Trophoblast cell (in vitro differentiated cells and primary cell): ENCODE results near the gene GGT7.
A peak's percentile ranks its signal among the peaks of the same experiment; 100 is the strongest.

Source experiments
- DNase-seq, 2 donors: peaks; one replicate each; pipeline ENCODE4 v3.0.0-alpha.2; 2016
- H2AFZ ChIP-seq: 2 replicates; pipeline ENCODE4 v1.6.1; 2013; ENCODE audit warnings: low read length, moderate library complexity, mild to moderate bottlenecking; ENCODE audit not compliant: insufficient read depth, poor library complexity
- H2AK5ac ChIP-seq: 2 replicates; pipeline ENCODE4 v1.6.1; 2013; ENCODE audit warnings: mild to moderate bottlenecking, low read length
- H2BK120ac ChIP-seq: 2 replicates; pipeline ENCODE4 v1.6.1; 2013; ENCODE audit warnings: low read length, mild to moderate bottlenecking, moderate library complexity; ENCODE audit not compliant: insufficient read depth, poor library complexity
- H2BK12ac ChIP-seq: 2 replicates; pipeline ENCODE4 v1.6.1; 2013; ENCODE audit warnings: mild to moderate bottlenecking, low read length, moderate library complexity
- H2BK5ac ChIP-seq: 2 replicates; pipeline ENCODE4 v1.6.1; 2013; ENCODE audit warnings: low read length, low read depth, moderate library complexity, mild to moderate bottlenecking; ENCODE audit not compliant: poor library complexity
- H3K14ac ChIP-seq: 2 replicates; pipeline ENCODE4 v1.6.1; 2013; ENCODE audit warnings: mild to moderate bottlenecking, low read length
- H3K18ac ChIP-seq: 2 replicates; pipeline ENCODE4 v1.6.1; 2013; ENCODE audit warnings: mild to moderate bottlenecking, low read length
- H3K23ac ChIP-seq: 2 replicates; pipeline ENCODE4 v1.6.1; 2013; ENCODE audit warnings: low read length
- H3K27ac ChIP-seq: 2 replicates; pipeline ENCODE4 v1.5.1; 2013; ENCODE audit warnings: low read depth, mild to moderate bottlenecking, inconsistent platforms, low read length, moderate library complexity
- H3K27me3 ChIP-seq: 2 replicates; pipeline ENCODE4 v1.6.1; 2013; ENCODE audit warnings: inconsistent platforms, mild to moderate bottlenecking, low read length, moderate library complexity; ENCODE audit not compliant: insufficient read depth
- H3K36me3 ChIP-seq, 2 experiments: 1 replicate in 1 of 2; 2 replicates in 1 of 2; pipeline ENCODE4 v1.6.1; 2013; ENCODE audit warnings: low read length in 2 of 2, mild to moderate bottlenecking in 2 of 2, moderate library complexity in 1 of 2; ENCODE audit not compliant: insufficient read depth in 2 of 2, control insufficient read depth in 1 of 2
- H3K4ac ChIP-seq: 2 replicates; pipeline ENCODE4 v1.6.1; 2013; ENCODE audit warnings: low read depth, mild to moderate bottlenecking, low read length, moderate library complexity
- H3K4me1 ChIP-seq, 2 experiments: 1 replicate in 1 of 2; 2 replicates in 1 of 2; pipeline ENCODE4 v1.6.1; 2013; ENCODE audit warnings: low read length in 2 of 2, mild to moderate bottlenecking in 2 of 2, moderate library complexity in 1 of 2; ENCODE audit not compliant: insufficient read depth in 2 of 2, control insufficient read depth in 1 of 2
- H3K4me2 ChIP-seq: 2 replicates; pipeline ENCODE4 v1.6.1; 2013; ENCODE audit warnings: inconsistent platforms, mild to moderate bottlenecking, low read length, moderate library complexity
- H3K4me3 ChIP-seq: 2 replicates; pipeline ENCODE4 v1.5.1; 2013; ENCODE audit warnings: mild to moderate bottlenecking, low read depth, low read length, inconsistent platforms
- H3K79me1 ChIP-seq: one replicate; pipeline ENCODE4 v1.6.1; 2013; ENCODE audit warnings: low read length
- H3K79me2 ChIP-seq: 2 replicates; pipeline ENCODE4 v1.6.1; 2013; ENCODE audit warnings: low read length, mild to moderate bottlenecking; ENCODE audit not compliant: control insufficient read depth, insufficient read depth, poor library complexity
- H3K9ac ChIP-seq: 2 replicates; pipeline ENCODE4 v1.6.1; 2013; ENCODE audit warnings: mild to moderate bottlenecking, low read length
- H3K9me3 ChIP-seq: 2 replicates; pipeline ENCODE4 v1.6.1; 2013; ENCODE audit warnings: low read depth, mild to moderate bottlenecking, control low read depth, inconsistent platforms, low read length; ENCODE audit not compliant: insufficient read depth
- H4K12ac ChIP-seq: 2 replicates; pipeline ENCODE4 v1.6.1; 2013; ENCODE audit warnings: low read depth, mild to moderate bottlenecking, low read length, moderate library complexity
- H4K8ac ChIP-seq: 2 replicates; pipeline ENCODE4 v1.6.1; 2013; ENCODE audit warnings: low read depth, mild to moderate bottlenecking, low read length, moderate library complexity
- H4K91ac ChIP-seq: one replicate; pipeline ENCODE4 v1.6.1; 2013; ENCODE audit warnings: low read depth, mild to moderate bottlenecking, low read length, moderate library complexity
- WGBS: extraction: QIAGEN DNeasy Blood & Tissue Kit; methylation state at CpG from one replicate; pipeline ENCODE4 v1.1.7; 2013; ENCODE audit warnings: missing lambda C conversion rate; ENCODE audit not compliant: insufficient read length, insufficient coverage; ENCODE audit errors: extremely low coverage; 5-methylcytosine and 5-hydroxymethylcytosine counted together

The GGT7 gene

GRCh38 chr20:34894723-34895122 is 22.1 kb upstream of the GGT7 start:
- H3K27me3 ChIP-seq = no peaks in the 10 kb centered on the region
- H3K79me1 ChIP-seq = no peaks in the 10 kb centered on the region
- H4K91ac ChIP-seq = no peak overlapping the region
- peaks cover 0 to 2% of the 10 kb centered on the region in 2 experiments for H3K4me1 ChIP-seq
- H3K18ac ChIP-seq = no peak overlapping the region
- H4K8ac ChIP-seq = no peak overlapping the region
- no CpG with 5 or more reads among the region's 1 CpG for WGBS
- H3K4me2 ChIP-seq = no peak overlapping the region
- H2AK5ac ChIP-seq = no peak overlapping the region
- H3K79me2 ChIP-seq = no peaks in the 10 kb centered on the region
- no peak overlapping the region for H3K4ac ChIP-seq
- H3K27ac ChIP-seq = no peak overlapping the region
- no peak overlapping the region for H2BK12ac ChIP-seq
- no peak overlapping the region for H3K4me3 ChIP-seq
- no peak overlapping the region for H2BK120ac ChIP-seq
- no peak overlapping the region for H2AFZ ChIP-seq
- no peak overlapping the region for H4K12ac ChIP-seq
- no peak for DNase-seq
- peaks cover 0 to 2% of the 10 kb centered on the region in 2 experiments for H3K36me3 ChIP-seq
- H3K14ac ChIP-seq = no peak overlapping the region
- no peak overlapping the region for H3K9ac ChIP-seq
- H2BK5ac ChIP-seq = no peak overlapping the region
- H3K23ac ChIP-seq = no peak overlapping the region
- H3K9me3 ChIP-seq = no peaks in the 10 kb centered on the region

GRCh38 chr20:34892671-34893070 is 20.0 kb upstream of the GGT7 start:
- H2BK12ac ChIP-seq = no peak overlapping the region
- H2AK5ac ChIP-seq = no peak overlapping the region
- H2AFZ ChIP-seq = no peak overlapping the region
- H2BK120ac ChIP-seq = no peak overlapping the region
- H3K4me1 ChIP-seq = peaks cover 0 to 2% of the 10 kb centered on the region in 2 experiments
- no CpG with 5 or more reads among the region's 2 CpGs for WGBS
- no peak overlapping the region for H4K8ac ChIP-seq
- H3K18ac ChIP-seq = no peak overlapping the region
- H3K27ac ChIP-seq = no peak overlapping the region
- no peaks in the 10 kb centered on the region for H3K79me2 ChIP-seq
- H3K4ac ChIP-seq = no peak overlapping the region
- no peak overlapping the region for H3K4me3 ChIP-seq
- no peak overlapping the region for H2BK5ac ChIP-seq
- H3K27me3 ChIP-seq = no peaks in the 10 kb centered on the region
- no peak overlapping the region for H3K14ac ChIP-seq
- no peaks in the 10 kb centered on the region for H3K79me1 ChIP-seq
- H4K91ac ChIP-seq = no peak overlapping the region
- no peak for DNase-seq
- H3K4me2 ChIP-seq = no peak overlapping the region
- no peak overlapping the region for H4K12ac ChIP-seq
- H3K23ac ChIP-seq = no peak overlapping the region
- no peak overlapping the region for H3K9ac ChIP-seq
- H3K36me3 ChIP-seq = peaks cover 0 to 3% of the 10 kb centered on the region in 2 experiments
- no peaks in the 10 kb centered on the region for H3K9me3 ChIP-seq

GRCh38 chr20:34891166-34892062 is 18.8 kb upstream of the GGT7 start:
- no peak overlapping the region for H3K4me2 ChIP-seq
- no peak overlapping the region for H3K23ac ChIP-seq
- H3K4me1 ChIP-seq = peaks cover 0 to 2% of the 10 kb centered on the region in 2 experiments
- peaks cover 0 to 5% of the 10 kb centered on the region in 2 experiments for H3K36me3 ChIP-seq
- H2BK12ac ChIP-seq = no peak overlapping the region
- H3K79me2 ChIP-seq = no peaks in the 10 kb centered on the region
- no peak overlapping the region for H3K9ac ChIP-seq
- H2AFZ ChIP-seq = no peak overlapping the region
- H3K18ac ChIP-seq = no peak overlapping the region
- H3K27me3 ChIP-seq = no peaks in the 10 kb centered on the region
- no peak overlapping the region for H2BK5ac ChIP-seq
- H3K9me3 ChIP-seq = no peaks in the 10 kb centered on the region
- no peak overlapping the region for H2AK5ac ChIP-seq
- no peak overlapping the region for H3K4me3 ChIP-seq
- H4K12ac ChIP-seq = no peak overlapping the region
- H2BK120ac ChIP-seq = no peak overlapping the region
- H3K79me1 ChIP-seq = no peaks in the 10 kb centered on the region
- peak; percentile 65 to 77 for DNase-seq
- no peak overlapping the region for H4K8ac ChIP-seq
- H3K27ac ChIP-seq = no peak overlapping the region
- no CpG with 5 or more reads among the region's 2 CpGs for WGBS
- no peak overlapping the region for H3K4ac ChIP-seq
- H4K91ac ChIP-seq = no peak overlapping the region
- no peak overlapping the region for H3K14ac ChIP-seq

GRCh38 chr20:34888468-34888867 is 15.8 kb upstream of the GGT7 start:
- Histone ChIP-seq H3K36me3 (peaks cover 6 to 12% of the 10 kb centered on the region in 2 experiments), H3K4me1 (peaks cover 0 to 2% of the 10 kb centered on the region in 2 experiments), H3K9me3 (no peaks in the 10 kb centered on the region), H3K23ac (no peak overlapping the region), H4K91ac (no peak overlapping the region), H2AK5ac (no peak overlapping the region), H3K79me2 (no peaks in the 10 kb centered on the region), H3K79me1 (no peaks in the 10 kb centered on the region), H3K4me2 (no peak overlapping the region), H3K18ac (no peak overlapping the region), H3K27me3 (no peaks in the 10 kb centered on the region), H3K4me3 (no peak overlapping the region), H2AFZ (no peak overlapping the region), H4K8ac (no peak overlapping the region), H3K4ac (no peak overlapping the region), H2BK5ac (no peak overlapping the region), H3K9ac (no peak overlapping the region), H4K12ac (no peak overlapping the region), H2BK120ac (no peak overlapping the region), H3K14ac (no peak overlapping the region), H2BK12ac (no peak overlapping the region), H3K27ac (no peak overlapping the region)
- no CpG with 5 or more reads among the region's 1 CpG for WGBS
- DNase-seq = no peak
